ENCODE data around the gene FAM47E. TPM values are rescaled to one million over a fixed set of nuclear protein-coding genes. Genes with fewer than 3 reads are reported as not detected.
A peak's percentile ranks its signal among the peaks of the same experiment; 100 is the strongest.

Gene FAM47E
- total RNA-seq, 1 experiment from 2014 or later = 1.0 TPM

DNA sequence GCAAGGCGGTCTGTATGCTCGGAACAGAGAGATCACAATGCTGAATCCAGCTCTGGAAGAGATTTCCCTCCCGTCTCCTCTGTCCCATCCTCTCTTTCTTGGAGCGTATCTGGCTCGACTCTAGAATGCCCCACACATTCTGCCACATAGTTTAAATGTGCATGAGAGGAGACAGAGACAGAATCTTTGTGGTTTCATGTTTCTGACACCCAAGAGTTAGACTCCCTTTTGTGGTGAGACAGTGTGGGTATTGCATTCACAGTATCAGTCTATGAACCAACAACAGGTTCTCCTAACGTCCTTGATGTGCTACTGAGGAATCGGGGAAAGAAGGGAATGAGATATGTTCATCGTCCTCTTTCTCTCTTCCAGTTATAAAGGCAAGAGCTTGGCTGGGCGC, 25.3 kb downstream of the FAM47E start:
- Mint-ChIP-seq H3K27me3 (ENCODE audit: insufficient read depth, unreplicated experiment) (no peaks in the 10 kb centered on the region), H3K36me3 (ENCODE audit: insufficient read depth, unreplicated experiment) (no peaks in the 10 kb centered on the region), H3K4me3 (ENCODE audit: unreplicated experiment) (no peak overlapping the region), H3K4me1 (ENCODE audit: insufficient read depth, unreplicated experiment) (no peaks in the 10 kb centered on the region), H3K27ac (ENCODE audit: low read depth, unreplicated experiment) (no peak overlapping the region), H3K9me3 (ENCODE audit: unreplicated experiment) (no peaks in the 10 kb centered on the region)
- intact Hi-C loops (cut with micrococcal nuclease) = no loop called here
- BruUV-seq (replicated peaks) = no TSS peak
- CTCF ChIA-PET = no interaction called here
- POLR2A ChIA-PET = interaction anchor here (0.6 kb wide), 1 partner anchor 1068 kb away, joined by 3 read pairs; no protein-coding TSS in a partner anchor
- no peak for DNase-seq (ENCODE audit: unreplicated experiment)
- TF ChIP-seq, protein P1, sequence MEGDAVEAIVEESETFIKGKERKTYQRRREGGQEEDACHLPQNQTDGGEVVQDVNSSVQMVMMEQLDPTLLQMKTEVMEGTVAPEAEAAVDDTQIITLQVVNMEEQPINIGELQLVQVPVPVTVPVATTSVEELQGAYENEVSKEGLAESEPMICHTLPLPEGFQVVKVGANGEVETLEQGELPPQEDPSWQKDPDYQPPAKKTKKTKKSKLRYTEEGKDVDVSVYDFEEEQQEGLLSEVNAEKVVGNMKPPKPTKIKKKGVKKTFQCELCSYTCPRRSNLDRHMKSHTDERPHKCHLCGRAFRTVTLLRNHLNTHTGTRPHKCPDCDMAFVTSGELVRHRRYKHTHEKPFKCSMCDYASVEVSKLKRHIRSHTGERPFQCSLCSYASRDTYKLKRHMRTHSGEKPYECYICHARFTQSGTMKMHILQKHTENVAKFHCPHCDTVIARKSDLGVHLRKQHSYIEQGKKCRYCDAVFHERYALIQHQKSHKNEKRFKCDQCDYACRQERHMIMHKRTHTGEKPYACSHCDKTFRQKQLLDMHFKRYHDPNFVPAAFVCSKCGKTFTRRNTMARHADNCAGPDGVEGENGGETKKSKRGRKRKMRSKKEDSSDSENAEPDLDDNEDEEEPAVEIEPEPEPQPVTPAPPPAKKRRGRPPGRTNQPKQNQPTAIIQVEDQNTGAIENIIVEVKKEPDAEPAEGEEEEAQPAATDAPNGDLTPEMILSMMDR (IDR thresholded peaks at IDR 0.05; ENCODE audit: unreplicated experiment) = no peak

DNA sequence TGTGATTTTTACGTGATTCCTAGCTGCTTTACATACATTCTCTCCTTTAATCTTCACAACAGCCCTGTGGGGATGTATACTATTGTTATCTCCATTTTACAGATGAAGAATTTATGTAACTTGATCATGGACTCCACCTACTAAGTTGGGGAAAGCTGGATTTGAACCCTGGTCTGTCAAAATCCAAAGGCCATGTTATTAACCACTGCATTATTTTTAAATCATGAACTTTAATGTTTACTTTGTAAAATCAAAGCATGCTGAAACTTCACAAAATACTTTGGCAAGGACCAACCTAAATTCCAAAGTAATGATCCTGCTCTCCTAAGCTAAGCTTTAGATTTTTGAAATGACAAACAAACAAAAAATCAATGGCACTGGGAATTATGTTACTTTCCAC, 26.1 kb downstream of the FAM47E start:
- intact Hi-C loops (cut with micrococcal nuclease) = no loop called here
- Mint-ChIP-seq H3K4me3 (ENCODE audit: unreplicated experiment) (no peak overlapping the region), H3K4me1 (ENCODE audit: insufficient read depth, unreplicated experiment) (no peaks in the 10 kb centered on the region), H3K27ac (ENCODE audit: low read depth, unreplicated experiment) (no peak overlapping the region), H3K36me3 (ENCODE audit: insufficient read depth, unreplicated experiment) (no peaks in the 10 kb centered on the region), H3K9me3 (ENCODE audit: unreplicated experiment) (no peaks in the 10 kb centered on the region), H3K27me3 (ENCODE audit: insufficient read depth, unreplicated experiment) (no peaks in the 10 kb centered on the region)
- BruUV-seq (replicated peaks) = no TSS peak
- TF ChIP-seq, protein P1 (IDR thresholded peaks at IDR 0.05; ENCODE audit: unreplicated experiment) = no peak
- ChIA-PET CTCF (interaction anchor here (0.7 to 1.8 kb wide), 8 partner anchors 8 to 152 kb away, joined by 3 to 8 read pairs (median 4); no protein-coding TSS in a partner anchor), POLR2A (interaction anchor here (0.7 to 1.9 kb wide), 3 partner anchors 11 to 63 kb away, joined by 3 to 12 read pairs (median 3); no protein-coding TSS in a partner anchor)
- no peak for DNase-seq (ENCODE audit: unreplicated experiment)

DNA sequence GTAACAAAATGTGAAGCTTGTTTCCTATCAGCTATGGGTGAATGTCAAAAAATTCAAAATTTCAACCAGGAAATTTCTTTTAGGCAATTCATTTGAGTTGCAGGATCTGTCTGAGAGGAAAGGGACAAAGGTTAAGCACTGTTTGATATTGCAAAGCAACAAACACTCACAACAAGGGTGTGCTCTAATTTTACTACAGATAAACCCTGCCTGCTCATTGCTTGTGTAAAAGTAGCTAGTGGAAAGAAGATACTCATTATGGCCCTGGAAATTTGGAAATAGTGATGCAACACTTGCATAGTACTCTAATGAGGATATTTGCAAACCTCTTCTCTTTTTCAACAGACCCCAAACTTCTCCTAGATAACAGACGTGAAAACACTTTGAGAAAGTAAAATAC, 27.1 kb downstream of the FAM47E start:
- intact Hi-C loops (cut with micrococcal nuclease) = no loop called here
- CTCF ChIA-PET = interaction anchor here (0.6 to 1.8 kb wide), 6 partner anchors 8 to 1097 kb away, joined by 3 to 8 read pairs (median 4); no protein-coding TSS in a partner anchor

DNA sequence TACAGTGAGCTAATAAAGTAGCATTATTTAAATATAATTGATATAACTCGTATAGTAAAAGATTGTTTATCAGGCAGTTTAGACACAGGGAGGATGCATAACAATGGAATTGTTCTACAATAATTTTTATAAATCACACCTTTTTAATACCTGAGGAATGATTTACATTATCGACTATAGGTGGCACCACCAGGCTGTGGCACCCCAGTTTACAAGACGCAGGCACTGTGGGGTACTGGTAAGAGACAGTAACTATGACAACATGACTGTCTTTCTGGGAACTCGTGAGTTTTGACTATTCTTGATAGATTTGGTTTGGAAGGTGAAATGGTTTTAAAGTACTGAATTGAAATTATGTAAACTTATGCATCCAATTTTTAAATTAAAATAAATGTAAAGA, 27.9 kb downstream of the FAM47E start:
- Mint-ChIP-seq H3K27ac (ENCODE audit: low read depth, unreplicated experiment) (no peak overlapping the region), H3K9me3 (ENCODE audit: unreplicated experiment) (no peaks in the 10 kb centered on the region), H3K36me3 (ENCODE audit: insufficient read depth, unreplicated experiment) (no peaks in the 10 kb centered on the region), H3K4me1 (ENCODE audit: insufficient read depth, unreplicated experiment) (peaks cover 5% of the 10 kb centered on the region), H3K4me3 (ENCODE audit: unreplicated experiment) (no peak overlapping the region), H3K27me3 (ENCODE audit: insufficient read depth, unreplicated experiment) (no peaks in the 10 kb centered on the region)
- BruUV-seq (replicated peaks) = no TSS peak
- ChIA-PET CTCF (interaction anchor here (1.1 to 1.8 kb wide), 2 partner anchors 9 to 100 kb away, joined by 3 to 8 read pairs; no protein-coding TSS in a partner anchor), POLR2A (interaction anchor here (0.6 to 1.9 kb wide), 5 partner anchors 9 to 27 kb away, joined by 3 to 12 read pairs (median 5); partner anchors contain the start of gene STBD1)
- intact Hi-C loops (cut with micrococcal nuclease) = no loop called here
- TF ChIP-seq, protein P1 (IDR thresholded peaks at IDR 0.05; ENCODE audit: unreplicated experiment) = no peak
- peak; percentile 10 for DNase-seq (ENCODE audit: unreplicated experiment)

More for the DNA sequence above, 27.1 kb downstream of the FAM47E start:
- BruUV-seq (replicated peaks) = no TSS peak
- H3K4me1 Mint-ChIP-seq (ENCODE audit: insufficient read depth, unreplicated experiment) = no peaks in the 10 kb centered on the region
- no peak for DNase-seq (ENCODE audit: unreplicated experiment)
- H3K4me3 Mint-ChIP-seq (ENCODE audit: unreplicated experiment) = no peak overlapping the region
- no peaks in the 10 kb centered on the region for H3K27me3 Mint-ChIP-seq (ENCODE audit: insufficient read depth, unreplicated experiment)
- TF ChIP-seq, protein P1 (IDR thresholded peaks at IDR 0.05; ENCODE audit: unreplicated experiment) = no peak
- no peaks in the 10 kb centered on the region for H3K36me3 Mint-ChIP-seq (ENCODE audit: insufficient read depth, unreplicated experiment)
- POLR2A ChIA-PET = interaction anchor here (1.1 to 1.9 kb wide), 5 partner anchors 8 to 64 kb away, joined by 3 to 12 read pairs (median 5); partner anchors contain the start of gene STBD1
- H3K27ac Mint-ChIP-seq (ENCODE audit: low read depth, unreplicated experiment) = no peak overlapping the region
- no peaks in the 10 kb centered on the region for H3K9me3 Mint-ChIP-seq (ENCODE audit: unreplicated experiment)

All from MCF 10A (cell line).